GM12878 (cell line): ENCODE data around the gene GRK1.

ENCODE experiments used
- CHD2 ChIP-seq: IDR thresholded peaks from 2 replicates; pipeline ENCODE4 v1.6.1; 2011; ENCODE audit warnings: low read depth, low read length, improper control_type of control experiment, borderline replicate concordance
- EP300 ChIP-seq, 2 experiments: fragments of 150-350 bp in 1 of 2; IDR thresholded peaks; 2 replicates each; pipeline ENCODE4 v1.6.1; 2011 to 2012; ENCODE audit warnings: low read depth in 2 of 2, low read length in 2 of 2, borderline replicate concordance in 1 of 2, improper control_type of control experiment in 1 of 2, inconsistent platforms in 1 of 2; ENCODE audit not compliant: control insufficient read depth in 1 of 2
- EZH2 ChIP-seq: IDR thresholded peaks from 2 replicates; pipeline ENCODE4 v1.6.1; 2012; ENCODE audit warnings: low read depth, mild to moderate bottlenecking, control low read depth, inconsistent platforms, low read length, borderline replicate concordance; ENCODE audit not compliant: control insufficient read depth
- POLR2A ChIP-seq: IDR thresholded peaks from 2 replicates; pipeline ENCODE4 v1.6.1; 2011; ENCODE audit warnings: low read depth, mild to moderate bottlenecking, low read length
- POLR2AphosphoS5 ChIP-seq: IDR thresholded peaks from 2 replicates; pipeline ENCODE4 v1.6.1; 2011; ENCODE audit warnings: mild to moderate bottlenecking, low read length, inconsistent platforms
- RAD21 ChIP-seq: IDR thresholded peaks from 2 replicates; pipeline ENCODE4 v1.6.1; 2011; ENCODE audit warnings: mild to moderate bottlenecking, low read depth, low read length, moderate library complexity; ENCODE audit not compliant: insufficient read depth
- SREBF2 ChIP-seq: IDR thresholded peaks from 2 replicates; pipeline ENCODE4 v1.6.1; 2012; ENCODE audit warnings: mild to moderate bottlenecking, low read length
- TCF3 ChIP-seq: IDR thresholded peaks from 2 replicates; pipeline ENCODE4 v1.6.1; 2012; ENCODE audit warnings: low read depth, mild to moderate bottlenecking, low read length, borderline replicate concordance; ENCODE audit not compliant: insufficient read depth
- ZNF274 ChIP-seq: IDR thresholded peaks from one replicate; pipeline ENCODE4 v1.8.0; 2011; ENCODE audit not compliant: insufficient read length, insufficient read depth
- ZZZ3 ChIP-seq: IDR thresholded peaks from 2 replicates; pipeline ENCODE4 v1.6.1; 2011; ENCODE audit warnings: low read depth; ENCODE audit not compliant: control insufficient read depth, insufficient read length
- TF ChIP-seq, protein P1 (sequence below), 3 experiments: IDR thresholded peaks in 2 of 3; conservative IDR thresholded peaks in 1 of 3; 2 replicates each; pipeline ENCODE4 v1.5.1; 2011; ENCODE audit warnings: low read depth in 3 of 3, low read length in 3 of 3, mild to moderate bottlenecking in 3 of 3, control low read depth in 2 of 3, moderate library complexity in 2 of 3, inconsistent platforms in 1 of 3, mixed read lengths in 1 of 3; ENCODE audit not compliant: control insufficient read depth in 2 of 3, insufficient read depth in 1 of 3; ENCODE audit errors: extremely low read depth in 1 of 3
- TF ChIP-seq, protein P2 (sequence below): IDR thresholded peaks from 2 replicates; pipeline ENCODE4 v1.6.1; 2012; ENCODE audit warnings: mild to moderate bottlenecking, low read depth, low read length
- TF ChIP-seq, protein P3 (sequence below): fragments of 450-650 bp; IDR thresholded peaks from 2 replicates; pipeline ENCODE4 v1.6.1; 2017; ENCODE audit warnings: mild to moderate bottlenecking
- TF ChIP-seq, protein P4 (sequence below): IDR thresholded peaks from 2 replicates; pipeline ENCODE4 v1.6.1; 2012; ENCODE audit warnings: low read depth, low read length, improper control_type of control experiment

DNA sequence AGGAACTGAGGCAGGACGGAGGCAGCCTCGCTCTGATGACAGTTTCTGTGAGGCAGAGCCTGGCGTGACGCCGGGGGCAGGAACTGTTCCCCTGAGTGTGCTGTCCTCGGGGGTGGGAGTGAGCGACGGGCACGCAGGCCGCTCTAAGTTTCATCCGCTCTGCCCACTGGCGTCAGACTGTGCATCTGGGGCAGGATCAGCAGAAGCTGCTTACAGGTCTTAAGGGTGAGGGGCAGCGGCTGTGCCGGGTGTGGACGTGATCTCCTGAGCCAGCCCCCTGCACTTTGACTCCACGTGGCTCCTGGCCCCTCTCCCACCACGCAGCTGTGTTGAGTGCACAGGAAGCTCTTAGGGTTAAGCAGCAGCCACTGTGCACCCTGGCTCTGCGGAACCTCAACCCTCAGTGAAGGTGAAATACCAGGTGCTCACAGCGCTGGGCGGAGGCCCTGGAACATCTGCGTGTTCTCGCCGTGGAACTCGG, 1.5 kb downstream of the GRK1 start:
- TF ChIP-seq EZH2 (no peak), RAD21 (no peak), POLR2AphosphoS5 (no peak), TCF3 (no peak), ZNF274 (no peak), CHD2 (no peak), ZZZ3 (no peak), POLR2A (no peak), SREBF2 (no peak), EP300 (IDR thresholded peaks at IDR 0.05; ENCODE audit: borderline replicate concordance in 1 of 2, control insufficient read depth in 1 of 2, low read depth in 2 of 2, low read length in 2 of 2) (no peak)
- TF ChIP-seq, protein P1, sequence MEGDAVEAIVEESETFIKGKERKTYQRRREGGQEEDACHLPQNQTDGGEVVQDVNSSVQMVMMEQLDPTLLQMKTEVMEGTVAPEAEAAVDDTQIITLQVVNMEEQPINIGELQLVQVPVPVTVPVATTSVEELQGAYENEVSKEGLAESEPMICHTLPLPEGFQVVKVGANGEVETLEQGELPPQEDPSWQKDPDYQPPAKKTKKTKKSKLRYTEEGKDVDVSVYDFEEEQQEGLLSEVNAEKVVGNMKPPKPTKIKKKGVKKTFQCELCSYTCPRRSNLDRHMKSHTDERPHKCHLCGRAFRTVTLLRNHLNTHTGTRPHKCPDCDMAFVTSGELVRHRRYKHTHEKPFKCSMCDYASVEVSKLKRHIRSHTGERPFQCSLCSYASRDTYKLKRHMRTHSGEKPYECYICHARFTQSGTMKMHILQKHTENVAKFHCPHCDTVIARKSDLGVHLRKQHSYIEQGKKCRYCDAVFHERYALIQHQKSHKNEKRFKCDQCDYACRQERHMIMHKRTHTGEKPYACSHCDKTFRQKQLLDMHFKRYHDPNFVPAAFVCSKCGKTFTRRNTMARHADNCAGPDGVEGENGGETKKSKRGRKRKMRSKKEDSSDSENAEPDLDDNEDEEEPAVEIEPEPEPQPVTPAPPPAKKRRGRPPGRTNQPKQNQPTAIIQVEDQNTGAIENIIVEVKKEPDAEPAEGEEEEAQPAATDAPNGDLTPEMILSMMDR (IDR thresholded peaks at IDR 0.05 in 2 of 3, conservative IDR thresholded peaks at IDR 0.05 in 1 of 3; ENCODE audit: control insufficient read depth in 2 of 3, extremely low read depth in 1 of 3, insufficient read depth in 1 of 3, low read depth in 3 of 3, low read length in 3 of 3) = no peak
- TF ChIP-seq, protein P2, sequence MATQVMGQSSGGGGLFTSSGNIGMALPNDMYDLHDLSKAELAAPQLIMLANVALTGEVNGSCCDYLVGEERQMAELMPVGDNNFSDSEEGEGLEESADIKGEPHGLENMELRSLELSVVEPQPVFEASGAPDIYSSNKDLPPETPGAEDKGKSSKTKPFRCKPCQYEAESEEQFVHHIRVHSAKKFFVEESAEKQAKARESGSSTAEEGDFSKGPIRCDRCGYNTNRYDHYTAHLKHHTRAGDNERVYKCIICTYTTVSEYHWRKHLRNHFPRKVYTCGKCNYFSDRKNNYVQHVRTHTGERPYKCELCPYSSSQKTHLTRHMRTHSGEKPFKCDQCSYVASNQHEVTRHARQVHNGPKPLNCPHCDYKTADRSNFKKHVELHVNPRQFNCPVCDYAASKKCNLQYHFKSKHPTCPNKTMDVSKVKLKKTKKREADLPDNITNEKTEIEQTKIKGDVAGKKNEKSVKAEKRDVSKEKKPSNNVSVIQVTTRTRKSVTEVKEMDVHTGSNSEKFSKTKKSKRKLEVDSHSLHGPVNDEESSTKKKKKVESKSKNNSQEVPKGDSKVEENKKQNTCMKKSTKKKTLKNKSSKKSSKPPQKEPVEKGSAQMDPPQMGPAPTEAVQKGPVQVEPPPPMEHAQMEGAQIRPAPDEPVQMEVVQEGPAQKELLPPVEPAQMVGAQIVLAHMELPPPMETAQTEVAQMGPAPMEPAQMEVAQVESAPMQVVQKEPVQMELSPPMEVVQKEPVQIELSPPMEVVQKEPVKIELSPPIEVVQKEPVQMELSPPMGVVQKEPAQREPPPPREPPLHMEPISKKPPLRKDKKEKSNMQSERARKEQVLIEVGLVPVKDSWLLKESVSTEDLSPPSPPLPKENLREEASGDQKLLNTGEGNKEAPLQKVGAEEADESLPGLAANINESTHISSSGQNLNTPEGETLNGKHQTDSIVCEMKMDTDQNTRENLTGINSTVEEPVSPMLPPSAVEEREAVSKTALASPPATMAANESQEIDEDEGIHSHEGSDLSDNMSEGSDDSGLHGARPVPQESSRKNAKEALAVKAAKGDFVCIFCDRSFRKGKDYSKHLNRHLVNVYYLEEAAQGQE = no peak
- TF ChIP-seq, protein P3, sequence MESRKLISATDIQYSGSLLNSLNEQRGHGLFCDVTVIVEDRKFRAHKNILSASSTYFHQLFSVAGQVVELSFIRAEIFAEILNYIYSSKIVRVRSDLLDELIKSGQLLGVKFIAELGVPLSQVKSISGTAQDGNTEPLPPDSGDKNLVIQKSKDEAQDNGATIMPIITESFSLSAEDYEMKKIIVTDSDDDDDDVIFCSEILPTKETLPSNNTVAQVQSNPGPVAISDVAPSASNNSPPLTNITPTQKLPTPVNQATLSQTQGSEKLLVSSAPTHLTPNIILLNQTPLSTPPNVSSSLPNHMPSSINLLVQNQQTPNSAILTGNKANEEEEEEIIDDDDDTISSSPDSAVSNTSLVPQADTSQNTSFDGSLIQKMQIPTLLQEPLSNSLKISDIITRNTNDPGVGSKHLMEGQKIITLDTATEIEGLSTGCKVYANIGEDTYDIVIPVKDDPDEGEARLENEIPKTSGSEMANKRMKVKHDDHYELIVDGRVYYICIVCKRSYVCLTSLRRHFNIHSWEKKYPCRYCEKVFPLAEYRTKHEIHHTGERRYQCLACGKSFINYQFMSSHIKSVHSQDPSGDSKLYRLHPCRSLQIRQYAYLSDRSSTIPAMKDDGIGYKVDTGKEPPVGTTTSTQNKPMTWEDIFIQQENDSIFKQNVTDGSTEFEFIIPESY = no peak
- TF ChIP-seq, protein P4, sequence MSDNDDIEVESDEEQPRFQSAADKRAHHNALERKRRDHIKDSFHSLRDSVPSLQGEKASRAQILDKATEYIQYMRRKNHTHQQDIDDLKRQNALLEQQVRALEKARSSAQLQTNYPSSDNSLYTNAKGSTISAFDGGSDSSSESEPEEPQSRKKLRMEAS = no peak
